ENCODE measurements around the gene PIK3R2.
"Not testable (repeated sequence)": the region's sequence is repeated elsewhere in the genome, so short reads cannot be mapped to it uniquely, and the experiment has no call there.

The PIK3R2 gene

DNA sequence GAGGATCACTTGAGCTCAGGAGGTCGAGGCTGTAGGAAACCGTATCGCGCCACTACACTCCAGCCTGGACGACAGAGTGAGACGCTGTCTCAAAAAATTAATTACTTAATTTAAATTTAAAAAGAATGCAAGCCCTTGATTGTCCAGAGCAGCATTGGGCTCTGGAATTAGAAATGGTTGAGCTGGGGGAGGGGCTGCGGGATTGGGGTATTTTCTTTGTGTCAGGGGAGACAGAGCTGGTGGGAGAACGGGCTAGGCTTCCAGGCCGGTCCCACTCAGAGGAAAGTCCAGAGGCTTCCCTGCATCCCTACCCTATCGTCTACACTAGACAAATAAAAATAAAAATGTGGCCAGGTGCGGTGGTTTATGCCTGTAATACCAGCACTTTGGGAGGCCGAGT is 53.1 kb downstream of the PIK3R2 start:
- in situ Hi-C loops (cut with HindIII; ENCODE audit: low pct_unique_long_range_greater_than_20kb, low sequenced_read_pairs): no loop called here
- DNase-seq (ENCODE audit: low read depth in 1 of 2, low spot score in 1 of 2): no peak
- no peak for TF ChIP-seq JUND (IDR thresholded peaks at IDR 0.05; ENCODE audit: low read depth)

DNA sequence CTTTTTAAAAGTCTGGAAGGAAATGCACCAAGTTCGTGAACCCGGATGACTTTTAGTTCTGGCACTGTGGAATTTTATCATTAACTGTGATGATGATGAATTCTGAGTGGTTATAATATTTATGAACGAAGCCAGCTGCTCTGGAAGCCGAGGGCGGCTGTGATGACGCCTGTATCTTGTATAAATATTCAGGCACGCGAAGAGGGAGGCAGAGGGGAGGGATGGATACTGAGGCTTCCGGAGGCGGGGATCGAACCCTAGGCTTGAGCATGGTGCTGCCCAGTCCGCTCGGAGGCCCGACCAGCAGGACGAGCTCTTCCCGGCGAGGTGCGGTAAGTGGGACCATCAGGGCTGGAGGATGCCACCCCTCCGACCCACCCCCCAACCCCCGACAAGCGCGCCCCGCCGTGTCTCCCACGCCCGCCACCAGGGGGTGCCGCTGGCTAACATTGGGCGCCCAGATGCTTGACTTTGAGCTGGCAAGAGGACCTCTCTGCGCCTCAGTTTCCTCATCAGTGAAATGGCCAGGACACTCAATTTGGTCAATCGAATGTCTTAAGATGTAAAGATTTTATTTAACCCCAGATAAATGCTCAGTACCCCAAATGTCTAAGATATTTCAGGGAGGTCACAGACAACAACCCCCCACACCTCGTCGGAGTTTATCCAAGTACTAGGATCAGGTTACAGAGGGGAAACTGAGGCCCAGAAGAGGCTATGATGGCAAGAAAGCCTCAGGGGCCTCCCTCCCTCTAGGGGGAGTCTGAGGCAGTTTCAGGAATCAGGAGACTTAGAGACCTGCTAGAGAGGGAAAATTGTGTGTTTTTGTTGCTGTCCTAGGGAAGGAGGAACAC is 55.4 kb downstream of the PIK3R2 start:
- TF ChIP-seq JUND (IDR thresholded peaks at IDR 0.05; ENCODE audit: low read depth): no peak
- peak in 1 of 2 experiments; percentile 33 for DNase-seq (ENCODE audit: low read depth in 1 of 2, low spot score in 1 of 2)
- in situ Hi-C loops (cut with HindIII; ENCODE audit: low pct_unique_long_range_greater_than_20kb, low sequenced_read_pairs): no loop called here

DNA sequence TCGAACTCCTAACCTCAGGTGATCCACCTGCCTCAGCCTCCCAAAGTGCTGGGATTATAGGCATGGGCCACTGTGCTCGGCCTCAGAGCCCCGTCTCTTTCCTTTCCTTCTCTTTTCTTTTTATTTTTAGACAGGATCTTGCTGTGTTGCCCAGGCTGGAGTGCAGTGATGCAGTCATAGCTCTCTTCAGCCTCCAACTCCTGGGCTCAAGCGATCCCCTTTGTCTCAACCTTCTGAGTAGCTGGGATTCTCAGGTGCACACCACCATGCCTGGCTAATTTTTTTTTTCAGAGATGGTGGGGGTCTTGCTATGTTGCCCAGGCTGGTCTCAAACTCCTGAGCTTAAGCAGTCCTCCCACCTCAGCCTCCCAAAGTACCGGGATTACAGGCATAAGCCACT is 56.9 kb downstream of the PIK3R2 start:
- in situ Hi-C loops (cut with HindIII; ENCODE audit: low pct_unique_long_range_greater_than_20kb, low sequenced_read_pairs); DNase-seq (ENCODE audit: low read depth in 1 of 2, low spot score in 1 of 2): not testable (repeated sequence)

DNA sequence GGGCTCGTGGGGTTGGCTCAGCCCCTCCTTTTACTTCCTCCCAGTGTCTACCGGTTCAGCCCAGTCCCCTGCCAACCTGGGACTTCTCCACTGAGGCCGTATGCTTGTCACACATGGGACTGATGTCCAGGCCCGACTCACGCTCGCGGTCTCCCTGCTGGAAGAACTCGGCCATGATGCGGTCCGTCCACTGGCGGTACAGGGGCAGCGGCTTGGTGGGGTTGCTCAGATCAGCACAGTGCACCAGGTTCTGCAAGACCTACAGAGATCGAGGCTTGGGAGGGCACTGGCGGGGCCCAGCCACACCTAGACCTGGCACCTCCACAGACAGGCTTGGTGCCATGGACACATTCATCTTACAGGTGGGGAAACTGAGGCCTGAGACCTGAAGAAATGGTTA is 58.7 kb downstream of the PIK3R2 start:
- TF ChIP-seq JUND (IDR thresholded peaks at IDR 0.05; ENCODE audit: low read depth): no peak
- DNase-seq (ENCODE audit: low read depth in 1 of 2, low spot score in 1 of 2): no peak
- in situ Hi-C loops (cut with HindIII; ENCODE audit: low pct_unique_long_range_greater_than_20kb, low sequenced_read_pairs): no loop called here

DNA sequence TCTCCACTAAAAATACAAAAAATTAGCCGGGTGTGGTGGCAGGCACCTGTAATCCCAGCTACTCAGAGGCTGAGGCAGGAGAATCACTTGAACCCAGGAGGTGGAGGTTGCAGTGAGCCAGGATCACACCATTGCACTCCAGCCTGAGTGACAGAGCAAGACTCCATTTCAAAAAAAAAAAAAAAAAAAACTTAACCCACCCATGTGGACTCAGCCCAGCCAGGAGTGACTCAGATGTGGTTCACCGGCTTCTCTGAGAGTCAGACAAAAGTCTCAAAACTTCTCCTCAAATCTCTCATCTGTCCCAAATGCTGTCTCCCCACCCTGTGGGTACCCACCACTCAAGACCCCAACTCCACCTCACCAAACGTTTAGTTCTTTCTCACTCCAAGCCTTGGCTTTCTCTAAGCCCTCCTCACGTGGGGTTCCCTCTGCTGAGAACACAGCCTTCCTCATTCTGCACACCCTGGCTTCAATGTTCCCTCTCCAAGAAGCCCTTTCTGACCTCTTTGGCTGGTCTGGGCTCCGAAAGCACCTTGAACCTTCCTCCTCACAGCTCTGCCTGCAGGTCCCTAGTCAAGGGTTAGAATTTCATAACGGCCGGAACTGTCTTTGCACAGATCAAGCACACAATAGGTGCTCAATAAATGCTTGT is 61.9 kb downstream of the PIK3R2 start:
- no peak for DNase-seq (ENCODE audit: low read depth in 1 of 2, low spot score in 1 of 2)
- in situ Hi-C loops (cut with HindIII; ENCODE audit: low pct_unique_long_range_greater_than_20kb, low sequenced_read_pairs): no loop called here
- TF ChIP-seq JUND (IDR thresholded peaks at IDR 0.05; ENCODE audit: low read depth): no peak

DNA sequence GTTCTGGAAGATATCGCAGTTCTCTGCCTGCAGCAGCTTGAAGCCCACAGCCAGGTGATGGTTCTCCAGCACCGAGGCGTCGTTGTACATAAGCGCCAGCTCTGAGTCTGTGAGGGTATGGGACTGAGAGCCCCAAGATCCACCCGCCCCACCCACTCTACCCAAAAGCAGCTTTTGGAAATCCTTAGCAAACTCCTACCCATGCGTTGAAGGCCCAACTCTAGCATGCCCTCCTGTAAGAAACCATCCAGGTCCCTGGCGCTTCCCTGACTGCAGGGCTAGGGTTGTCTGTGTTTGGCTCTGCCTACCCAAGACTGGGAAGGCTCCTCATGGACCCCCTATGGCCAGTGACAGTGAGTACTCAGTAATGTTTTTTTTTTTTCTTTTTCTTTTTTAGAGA is 63.8 kb downstream of the PIK3R2 start:
- DNase-seq (ENCODE audit: low read depth in 1 of 2, low spot score in 1 of 2): no peak
- in situ Hi-C loops (cut with HindIII; ENCODE audit: low pct_unique_long_range_greater_than_20kb, low sequenced_read_pairs): no loop called here
- TF ChIP-seq JUND (IDR thresholded peaks at IDR 0.05; ENCODE audit: low read depth): no peak

DNA sequence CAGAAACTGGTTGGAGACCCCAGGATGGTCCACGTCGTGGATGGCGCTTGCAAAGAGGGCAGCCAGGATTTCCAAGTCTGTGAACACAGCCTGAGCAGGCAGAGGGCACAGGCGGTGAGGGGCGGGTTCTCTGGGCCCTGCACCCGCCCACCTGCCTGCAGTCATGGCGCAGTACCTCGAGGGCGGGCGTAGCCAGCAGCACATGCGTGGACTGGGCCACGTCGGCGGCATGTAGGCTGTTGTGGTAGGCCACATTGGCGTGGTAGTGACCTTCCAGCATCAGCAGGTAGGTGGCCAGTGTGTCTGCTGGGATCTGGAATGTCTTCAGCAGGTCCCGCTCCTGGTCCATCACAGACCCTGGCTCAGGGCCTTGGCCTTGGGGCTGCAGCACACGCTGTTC is 65.2 kb downstream of the PIK3R2 start:
- in situ Hi-C loops (cut with HindIII; ENCODE audit: low pct_unique_long_range_greater_than_20kb, low sequenced_read_pairs): no loop called here
- TF ChIP-seq JUND (IDR thresholded peaks at IDR 0.05; ENCODE audit: low read depth): no peak
- DNase-seq (ENCODE audit: low read depth in 1 of 2, low spot score in 1 of 2): no peak

DNA sequence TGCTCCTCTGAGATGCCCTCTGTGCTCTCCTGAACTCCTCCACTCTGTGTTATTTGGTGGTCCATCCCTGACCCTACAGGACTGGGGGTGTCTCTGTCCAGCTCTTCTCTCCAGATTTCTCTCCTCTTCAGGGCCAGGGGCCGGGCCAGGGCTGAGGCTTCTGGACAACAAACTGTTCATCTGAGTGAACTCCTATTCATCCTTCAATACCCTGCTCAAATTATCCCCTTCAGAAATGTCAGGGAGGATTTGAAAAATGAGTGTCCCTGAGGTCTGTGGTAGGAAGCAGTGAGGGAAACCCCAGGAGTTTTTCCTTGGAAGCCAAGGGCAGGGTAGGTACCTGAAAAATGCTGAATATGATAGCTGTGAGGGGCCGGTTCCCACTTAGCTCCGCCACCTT is 65.6 kb downstream of the PIK3R2 start:
- no peak for DNase-seq (ENCODE audit: low read depth in 1 of 2, low spot score in 1 of 2)
- in situ Hi-C loops (cut with HindIII; ENCODE audit: low pct_unique_long_range_greater_than_20kb, low sequenced_read_pairs): no loop called here
- TF ChIP-seq JUND (IDR thresholded peaks at IDR 0.05; ENCODE audit: low read depth): no peak

All from T47D (cell line).